Lower leg skin (tissue), 3 donors: Measurements from ENCODE around the gene SSH2.

Experiments
- POLR2A ChIP-seq, 2 donors: fragments of 450-650 bp; IDR thresholded peaks; one replicate each; pipeline ENCODE4 v1.6.1; 2016 to 2017; ENCODE audit warnings: antibody characterized with exemption in 2 of 2, mild to moderate bottlenecking in 1 of 2, moderate library complexity in 1 of 2
- TF ChIP-seq, protein P1 (sequence below), 3 donors: fragments of 450-650 bp; IDR thresholded peaks; one replicate each; pipeline ENCODE4 v1.5.1; 2016; ENCODE audit warnings: antibody characterized with exemption in 3 of 3, mild to moderate bottlenecking in 3 of 3, moderate library complexity in 2 of 3

DNA sequence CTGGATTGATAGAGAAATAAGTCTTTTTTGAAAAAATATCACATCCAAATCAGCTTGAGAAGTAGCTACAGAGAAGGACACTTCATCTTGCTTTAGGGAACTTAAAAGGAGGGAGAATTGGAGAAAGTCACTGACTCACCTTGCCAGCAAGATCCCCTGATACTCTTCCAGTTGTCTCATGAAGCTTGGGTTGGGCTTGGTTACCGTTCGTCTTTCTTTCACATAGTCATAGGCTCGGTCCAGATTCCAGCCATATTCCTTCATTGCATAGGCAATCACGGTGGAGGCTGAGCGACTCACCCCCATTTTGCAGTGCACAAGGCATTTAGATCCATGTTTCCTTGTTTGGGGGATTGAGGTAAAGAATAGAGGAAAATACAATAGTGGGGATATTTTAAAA lies 282.0 kb downstream of the SSH2 start:
- TF ChIP-seq, protein P1, sequence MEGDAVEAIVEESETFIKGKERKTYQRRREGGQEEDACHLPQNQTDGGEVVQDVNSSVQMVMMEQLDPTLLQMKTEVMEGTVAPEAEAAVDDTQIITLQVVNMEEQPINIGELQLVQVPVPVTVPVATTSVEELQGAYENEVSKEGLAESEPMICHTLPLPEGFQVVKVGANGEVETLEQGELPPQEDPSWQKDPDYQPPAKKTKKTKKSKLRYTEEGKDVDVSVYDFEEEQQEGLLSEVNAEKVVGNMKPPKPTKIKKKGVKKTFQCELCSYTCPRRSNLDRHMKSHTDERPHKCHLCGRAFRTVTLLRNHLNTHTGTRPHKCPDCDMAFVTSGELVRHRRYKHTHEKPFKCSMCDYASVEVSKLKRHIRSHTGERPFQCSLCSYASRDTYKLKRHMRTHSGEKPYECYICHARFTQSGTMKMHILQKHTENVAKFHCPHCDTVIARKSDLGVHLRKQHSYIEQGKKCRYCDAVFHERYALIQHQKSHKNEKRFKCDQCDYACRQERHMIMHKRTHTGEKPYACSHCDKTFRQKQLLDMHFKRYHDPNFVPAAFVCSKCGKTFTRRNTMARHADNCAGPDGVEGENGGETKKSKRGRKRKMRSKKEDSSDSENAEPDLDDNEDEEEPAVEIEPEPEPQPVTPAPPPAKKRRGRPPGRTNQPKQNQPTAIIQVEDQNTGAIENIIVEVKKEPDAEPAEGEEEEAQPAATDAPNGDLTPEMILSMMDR (IDR thresholded peaks at IDR 0.05): no peak
- TF ChIP-seq POLR2A (IDR thresholded peaks at IDR 0.05): no peak
